Measurements from ENCODE around the gene ANKH.
"Not testable (repeated sequence)": the region's sequence is repeated elsewhere in the genome, so short reads cannot be mapped to it uniquely, and the experiment has no call there.

Gene ANKH

GRCh38 chr5:14882658-14883580, 11.3 kb upstream of the ANKH start:
- no peak for DNase-seq

- DNase-seq: no peak
These were observed 10.2 kb upstream of the ANKH start for GRCh38 chr5:14881826-14882225.

GRCh38 chr5:14880688-14881087, 9.1 kb upstream of the ANKH start:
- DNase-seq: no peak

- DNase-seq: no peak
These were observed 8.5 kb upstream of the ANKH start for GRCh38 chr5:14879937-14880589.

GRCh38 chr5:14879393-14879792, 7.8 kb upstream of the ANKH start:
- no peak for DNase-seq

- DNase-seq: not testable (repeated sequence)
These were observed 6.6 kb upstream of the ANKH start for GRCh38 chr5:14878192-14878591.

DNA sequence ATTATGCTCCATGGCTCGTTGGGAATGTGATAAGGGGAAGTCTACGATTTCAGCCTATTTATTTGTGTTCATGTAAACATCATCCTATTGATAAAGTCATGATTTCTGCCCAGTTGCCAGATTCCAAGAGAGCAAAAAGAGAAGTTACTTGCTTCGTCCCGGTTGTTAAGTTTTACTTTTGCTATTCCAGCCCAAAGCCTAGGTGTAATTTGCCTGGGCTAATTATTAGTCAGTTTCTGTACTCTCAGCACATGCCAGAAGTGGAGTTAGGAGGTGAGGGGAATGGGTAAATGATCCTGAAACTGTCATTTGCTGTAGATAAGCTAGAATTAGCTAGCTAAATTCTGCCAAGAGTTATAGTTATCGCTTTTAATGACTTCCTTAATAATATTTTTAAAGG, 4.5 kb upstream of the ANKH start:
- DNase-seq: no peak

DNA sequence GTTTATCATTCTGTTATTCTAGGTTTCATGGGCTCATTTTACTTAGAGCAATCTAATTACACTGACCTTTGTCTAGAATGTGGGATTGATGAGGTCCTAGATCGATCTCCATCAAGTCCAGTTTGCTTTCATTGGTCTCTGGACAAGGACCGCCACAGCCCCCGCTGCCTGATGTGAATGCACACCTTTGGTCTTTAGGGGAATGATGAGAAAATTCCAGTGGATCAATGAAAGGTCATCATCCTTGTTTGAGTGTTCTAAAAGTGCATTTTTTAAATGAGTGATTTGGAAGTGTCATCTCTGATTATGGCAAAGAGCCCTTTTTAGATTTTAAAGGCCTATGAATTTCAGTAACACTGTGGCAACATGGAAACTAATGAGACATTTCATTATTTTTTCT, 2.2 kb upstream of the ANKH start:
- no peak for DNase-seq

DNA sequence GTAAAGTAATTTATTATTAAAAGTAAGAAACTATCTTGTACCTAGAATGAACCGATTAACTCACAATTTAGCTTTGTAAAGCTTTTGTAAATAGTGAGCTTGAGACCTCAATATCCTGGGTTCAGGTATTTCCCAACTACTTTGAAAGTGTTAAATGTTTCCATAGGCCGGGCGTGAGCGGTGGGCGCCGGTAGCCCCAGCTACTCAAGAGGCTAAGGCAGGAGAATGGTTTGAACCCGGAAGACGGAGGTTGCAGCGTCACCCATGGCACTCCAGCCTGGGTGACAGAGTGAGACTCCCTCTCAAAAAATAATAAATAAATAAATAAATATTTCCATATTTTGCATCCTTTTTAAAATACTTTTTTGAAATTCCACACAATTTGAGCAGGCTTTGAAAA, 1.5 kb upstream of the ANKH start:
- DNase-seq: no peak

- DNase-seq: peak; percentile 47
These were observed 752 bp upstream of the ANKH start for GRCh38 chr5:14872070-14872989.

DNA sequence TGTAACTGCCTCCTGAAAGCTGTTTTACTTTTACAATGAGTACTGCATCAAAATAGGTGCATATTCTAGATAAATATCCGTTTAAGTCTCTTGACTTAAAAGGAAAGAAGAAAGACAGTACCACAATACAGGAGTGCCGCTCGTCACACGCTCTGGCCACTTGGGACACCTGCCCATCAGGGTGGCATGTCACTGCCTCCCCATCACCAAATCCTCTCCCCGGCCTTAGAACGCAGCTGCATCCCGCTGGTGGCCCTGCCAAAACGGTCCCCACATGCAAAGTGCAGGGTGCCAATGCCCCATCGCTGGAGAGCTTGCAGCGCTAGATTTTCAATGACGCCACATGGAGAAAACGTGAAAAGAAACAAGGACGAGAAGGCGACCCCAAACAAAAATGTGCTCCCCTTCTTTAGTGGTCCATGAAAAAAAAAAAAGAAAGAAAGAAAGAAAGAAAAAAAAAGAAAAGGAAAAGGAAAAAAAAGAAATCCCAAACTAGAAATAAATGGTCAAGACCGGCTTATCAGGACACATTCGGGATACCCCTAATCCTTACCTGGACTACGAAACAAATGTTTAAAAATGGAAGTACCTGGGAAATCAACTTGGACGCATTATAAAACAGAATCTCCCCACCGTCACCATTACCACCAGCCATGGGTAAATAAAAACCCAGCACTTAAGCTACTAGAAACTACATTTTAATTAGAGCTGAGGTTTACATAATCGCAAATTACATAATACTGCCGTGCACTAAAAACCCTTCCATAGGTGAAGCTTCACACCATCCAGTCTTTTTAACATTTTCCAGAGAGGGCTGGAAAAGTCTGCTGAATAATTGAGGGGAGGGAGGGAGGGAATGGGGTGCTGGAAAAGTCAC, 1.0 kb downstream of the ANKH start:
- peak; percentile 75 for DNase-seq

DNA sequence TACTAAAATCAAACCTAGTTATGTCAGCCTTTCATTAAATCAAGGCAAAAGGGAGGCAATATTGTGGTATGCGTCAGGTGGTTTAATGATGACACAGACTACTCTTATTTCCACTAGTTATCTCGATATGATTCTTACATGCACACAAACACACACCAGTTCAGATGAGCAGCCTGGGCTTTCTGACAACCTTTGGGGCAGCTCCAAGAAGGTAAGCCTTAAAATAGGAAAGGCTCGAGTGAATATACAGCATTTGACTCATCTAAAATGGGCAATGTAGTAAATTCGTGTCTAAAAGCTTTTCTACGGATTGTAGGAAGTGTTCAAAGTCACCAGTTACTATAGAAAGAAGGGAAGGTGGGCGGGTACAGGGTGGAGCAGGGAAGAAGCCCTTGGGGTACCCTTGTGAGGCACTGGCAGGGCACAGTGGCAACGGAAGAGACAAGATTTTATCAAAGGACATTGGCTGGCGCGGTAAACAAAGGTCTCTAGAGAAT, 1.9 kb downstream of the ANKH start:
- DNase-seq: peak; percentile 30

DNA sequence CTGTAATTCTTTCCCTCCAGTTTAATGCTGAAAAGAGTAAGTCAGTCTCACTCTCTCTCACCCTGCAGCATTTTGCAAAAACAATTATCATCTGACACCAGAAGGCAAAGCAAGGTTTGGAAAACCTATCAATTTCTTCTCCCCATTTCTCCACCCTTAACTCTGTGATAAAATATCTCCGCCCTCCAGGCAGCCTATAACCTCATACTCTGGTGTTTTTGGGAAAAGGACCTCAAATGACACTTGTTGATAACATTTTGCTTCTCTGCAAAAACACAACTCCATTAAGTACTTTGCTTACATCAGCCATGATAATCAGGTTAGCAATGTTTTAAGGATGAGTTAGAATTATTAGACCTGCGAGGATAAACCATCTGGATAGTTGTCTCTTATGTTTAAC, 2.3 kb downstream of the ANKH start:
- no peak for DNase-seq

GRCh38 chr5:14868771-14869170, 2.8 kb downstream of the ANKH start:
- no peak for DNase-seq

GRCh38 chr5:14864181-14864812, 7.3 kb downstream of the ANKH start:
- DNase-seq: no peak

DNA sequence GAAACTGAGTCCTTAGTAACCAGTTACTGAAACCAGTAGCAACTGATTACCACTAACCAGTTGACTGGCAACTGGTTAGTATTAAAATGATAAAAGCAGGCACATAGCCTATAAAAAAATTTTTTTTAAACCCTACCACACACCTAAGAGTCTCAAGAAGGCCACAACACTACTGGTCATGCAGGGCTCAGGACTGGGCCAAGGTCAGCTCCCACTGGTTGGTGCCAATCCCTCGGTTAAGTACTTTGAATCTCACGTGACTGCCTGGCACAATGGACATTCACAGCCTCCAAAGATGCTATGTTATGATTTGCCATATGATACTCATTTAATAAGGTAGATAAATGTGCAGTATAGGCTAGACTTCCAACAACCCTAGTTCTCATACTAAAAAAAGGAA, 8.5 kb downstream of the ANKH start:
- no peak for DNase-seq

DNA sequence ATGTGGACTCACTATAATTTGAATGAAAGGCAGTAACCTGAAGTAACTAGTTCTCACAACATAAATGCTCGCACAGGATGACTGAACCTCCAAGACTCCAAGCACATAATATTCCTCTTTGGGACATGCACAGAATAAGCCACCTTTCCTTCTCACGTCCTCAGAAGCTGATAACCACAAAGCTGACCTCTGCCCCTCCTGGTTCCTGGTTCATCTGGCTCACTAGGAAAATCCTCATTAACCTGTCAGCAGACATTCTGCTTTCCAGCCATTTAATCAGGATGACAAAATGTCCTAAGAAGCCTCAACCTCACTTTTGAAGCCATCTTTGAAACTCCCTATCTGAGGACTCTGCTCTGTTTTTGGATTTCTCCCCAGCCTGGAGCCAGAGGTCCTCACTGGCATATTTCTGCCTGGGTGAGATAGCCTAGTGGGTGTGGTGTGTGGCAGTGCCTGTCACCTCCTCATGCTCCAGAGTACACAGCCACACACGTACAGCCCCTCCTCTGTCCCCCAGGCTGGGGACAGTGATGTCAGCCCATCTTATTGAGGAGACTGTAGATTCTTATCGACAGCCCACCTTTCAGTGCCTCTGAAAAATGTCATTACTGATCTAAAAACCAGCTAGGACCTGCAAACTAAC, 10.3 kb downstream of the ANKH start:
- no peak for DNase-seq

- DNase-seq: no peak
These were observed 11.6 kb downstream of the ANKH start for GRCh38 chr5:14859980-14860379.

GRCh38 chr5:14859150-14859549, 12.4 kb downstream of the ANKH start:
- no peak for DNase-seq

DNA sequence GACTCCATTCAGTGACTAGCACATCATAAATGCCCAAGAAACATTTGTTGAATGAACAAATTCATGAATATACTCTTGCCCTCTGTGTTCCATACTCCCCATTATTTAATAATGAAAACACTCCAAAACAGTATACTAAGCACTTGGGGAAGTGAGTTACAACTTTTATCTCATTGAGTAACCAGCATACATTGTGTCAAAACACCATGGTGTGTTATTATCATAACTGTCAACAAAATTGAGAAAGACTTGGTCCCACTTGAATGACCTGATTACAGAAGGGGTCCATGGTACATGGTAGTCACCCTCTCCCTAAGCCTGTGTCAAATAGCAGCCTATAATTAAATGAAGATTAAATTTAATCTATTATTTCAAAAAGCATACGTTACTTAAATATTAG, 16.2 kb downstream of the ANKH start:
- no peak for DNase-seq

DNA sequence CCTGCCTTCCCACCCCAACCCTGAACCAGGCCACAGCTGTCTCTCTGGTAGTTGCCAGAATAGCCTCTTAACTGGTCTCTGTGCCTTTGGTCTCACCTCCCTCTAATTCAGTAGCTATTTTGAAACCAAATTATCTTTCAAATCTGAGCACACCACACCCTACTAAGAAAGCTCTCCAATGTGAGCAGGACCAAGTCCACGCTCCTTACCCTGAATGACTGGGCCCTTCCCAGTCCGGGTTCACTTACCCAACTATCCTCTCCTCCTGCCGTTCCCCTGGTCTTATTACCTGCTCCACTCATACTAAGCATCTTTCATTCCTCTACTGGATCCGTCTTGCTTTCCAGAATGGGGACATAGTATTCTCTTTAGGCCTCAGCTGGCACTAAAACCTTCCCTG, 16.8 kb downstream of the ANKH start:
- DNase-seq: no peak
